Inflammatory macrophage (primary cell): ENCODE data around the gene SPIRE1.

Experiments used
- DNase-seq, 2 donors: peaks; one replicate each; pipeline ENCODE4 v3.0.0-alpha.2; 2020 to 2022

The SPIRE1 gene

GRCh38 chr18:12410081-12410481, 247.8 kb downstream of the SPIRE1 start:
- no peak for DNase-seq

- no peak for DNase-seq
Observed at GRCh38 chr18:12409469-12409868, 248.4 kb downstream of the SPIRE1 start.

- peak in 1 of 2 donors; percentile 33 for DNase-seq
Observed at GRCh38 chr18:12408247-12408869, 249.5 kb downstream of the SPIRE1 start.

- DNase-seq, result peak in 1 of 2 donors; percentile 38
Observed at GRCh38 chr18:12406371-12407111, 251.4 kb downstream of the SPIRE1 start.

- DNase-seq, result no peak
Observed at GRCh38 chr18:12405066-12405465, 252.8 kb downstream of the SPIRE1 start.

- DNase-seq, result peak; percentile 62 to 77
Observed at GRCh38 chr18:12403601-12404506, 254.1 kb downstream of the SPIRE1 start.

GRCh38 chr18:12401881-12402280, 256.0 kb downstream of the SPIRE1 start:
- no peak for DNase-seq

- no peak for DNase-seq
Observed at GRCh38 chr18:12399231-12399630, 258.7 kb downstream of the SPIRE1 start.

- DNase-seq, result no peak
Observed at GRCh38 chr18:12398625-12399024, 259.3 kb downstream of the SPIRE1 start.

GRCh38 chr18:12397793-12398192, 260.1 kb downstream of the SPIRE1 start:
- DNase-seq, result no peak

- DNase-seq, result no peak
Observed at GRCh38 chr18:12397254-12397653, 260.7 kb downstream of the SPIRE1 start.
